DMS 273 treated with DMSO at 0.1 percent for 48 hours (cell line): ENCODE data around the gene ARHGAP12.
"Not testable (repeated sequence)": the region's sequence is repeated elsewhere in the genome, so short reads cannot be mapped to it uniquely, and the experiment has no call there.

ENCODE experiments used
- DNase-seq: peaks from one replicate; lab custom pipeline; 2025; lab: John Stamatoyannopoulos, UW

Gene ARHGAP12

GRCh38 chr10:31928549-31929260, at the start of gene ARHGAP12:
ARHGAP12 (minus strand) TSS chr10:31928831; CDS start chr10:31908855, 19,976 bp downstream.
- peak; percentile 14 for DNase-seq

- no peak for DNase-seq
These were observed 49.5 kb upstream of the ARHGAP12 start for GRCh38 chr10:31978156-31978483.

- no peak for DNase-seq
These were observed 49.0 kb upstream of the ARHGAP12 start for GRCh38 chr10:31977440-31978155.

GRCh38 chr10:31975157-31975765, 46.6 kb upstream of the ARHGAP12 start:
- DNase-seq = no peak

GRCh38 chr10:31974434-31975124, 45.9 kb upstream of the ARHGAP12 start:
- DNase-seq = no peak

GRCh38 chr10:31972519-31973041, 43.9 kb upstream of the ARHGAP12 start:
- DNase-seq = no peak

- not testable (repeated sequence) for DNase-seq
These were observed 41.2 kb upstream of the ARHGAP12 start for GRCh38 chr10:31969847-31970246.

- DNase-seq = no peak
These were observed 35.0 kb upstream of the ARHGAP12 start for GRCh38 chr10:31963589-31963980.

GRCh38 chr10:31962826-31963588, 34.4 kb upstream of the ARHGAP12 start:
- no peak for DNase-seq

- peak; percentile 66 for DNase-seq
These were observed 32.8 kb upstream of the ARHGAP12 start for GRCh38 chr10:31961277-31962074.

GRCh38 chr10:31959461-31960173, 31.0 kb upstream of the ARHGAP12 start:
- DNase-seq = no peak

GRCh38 chr10:31958856-31959255, 30.2 kb upstream of the ARHGAP12 start:
- DNase-seq = no peak

- no peak for DNase-seq
These were observed 27.7 kb upstream of the ARHGAP12 start for GRCh38 chr10:31956200-31956946.

- no peak for DNase-seq
These were observed 26.0 kb upstream of the ARHGAP12 start for GRCh38 chr10:31954410-31955191.

GRCh38 chr10:31953480-31953879, 24.8 kb upstream of the ARHGAP12 start:
- no peak for DNase-seq

GRCh38 chr10:31953080-31953479, 24.4 kb upstream of the ARHGAP12 start:
- no peak for DNase-seq

GRCh38 chr10:31952066-31952465, 23.4 kb upstream of the ARHGAP12 start:
- no peak for DNase-seq

GRCh38 chr10:31949266-31949665, 20.6 kb upstream of the ARHGAP12 start:
- DNase-seq = no peak

GRCh38 chr10:31948021-31948420, 19.4 kb upstream of the ARHGAP12 start:
- DNase-seq = no peak
